GM12891 (cell line): ENCODE data around the gene APBA3.

Experiments used
- POLR2A ChIP-seq: IDR thresholded peaks from 2 replicates; pipeline ENCODE4 v1.6.1; 2011; ENCODE audit warnings: low read depth, low read length, control low read depth
- POLR2AphosphoS5 ChIP-seq: IDR thresholded peaks from 2 replicates; pipeline ENCODE4 v1.6.1; 2011; ENCODE audit warnings: low read depth, low read length, control low read depth
- POU2F2 ChIP-seq: IDR thresholded peaks from 2 replicates; pipeline ENCODE4 v1.6.1; 2011; ENCODE audit warnings: low read depth, mild to moderate bottlenecking, control low read depth, low read length, moderate library complexity
- TAF1 ChIP-seq: IDR thresholded peaks from 2 replicates; pipeline ENCODE4 v1.6.1; 2011; ENCODE audit warnings: low read depth, low read length, control low read depth

DNA sequence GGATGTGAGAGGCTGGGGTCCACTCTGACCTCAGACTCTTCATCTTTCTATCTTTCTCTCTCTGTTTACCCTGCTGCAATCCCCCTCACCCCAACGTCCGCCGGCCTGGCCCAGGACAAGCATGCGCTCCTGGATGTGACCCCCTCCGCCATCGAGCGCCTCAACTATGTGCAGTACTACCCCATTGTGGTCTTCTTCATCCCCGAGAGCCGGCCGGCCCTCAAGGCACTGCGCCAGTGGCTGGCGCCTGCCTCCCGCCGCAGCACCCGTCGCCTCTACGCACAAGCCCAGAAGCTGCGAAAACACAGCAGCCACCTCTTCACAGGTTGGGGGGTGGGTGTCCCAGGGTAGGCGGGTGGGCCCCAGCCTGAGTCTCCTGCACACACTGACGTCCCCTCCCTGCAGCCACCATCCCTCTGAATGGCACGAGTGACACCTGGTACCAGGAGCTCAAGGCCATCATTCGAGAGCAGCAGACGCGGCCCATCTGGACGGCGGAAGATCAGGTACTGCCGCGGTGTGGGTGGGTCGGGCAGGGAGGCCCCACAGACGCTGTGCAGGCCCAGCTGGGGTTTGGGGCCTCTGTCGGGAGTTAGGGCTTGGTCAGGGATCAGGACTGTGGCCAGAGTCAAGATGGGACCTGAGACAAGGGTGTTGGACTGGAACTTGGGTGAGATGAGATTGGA lies 15.0 kb downstream of the APBA3 start:
- TF ChIP-seq POLR2AphosphoS5 (no peak), POLR2A (no peak), POU2F2 (no peak), TAF1 (no peak)
